M059J (cell line): ENCODE results near the gene ZNF622. TPM values are rescaled to one million over a fixed set of nuclear protein-coding genes. Genes with fewer than 3 reads are reported as not detected.
A peak's percentile ranks its signal among the peaks of the same experiment; 100 is the strongest.

ENCODE experiments used
- DNase-seq: peaks from one replicate; pipeline ENCODE4 v3.0.0-alpha.2; 2012; ENCODE audit warnings: low read depth
- total RNA-seq: library from RNA; depleted of rRNA; stranded (reverse); fragments of >200 nt; shearing (Covaris generic); gene quantifications from 2 replicates; pipeline ENCODE4 v1.2.3, GENCODE V29; 2014; rRNA removed

Gene ZNF622
- total RNA-seq, 1 experiment from 2014 or later: 49.3 TPM

DNA sequence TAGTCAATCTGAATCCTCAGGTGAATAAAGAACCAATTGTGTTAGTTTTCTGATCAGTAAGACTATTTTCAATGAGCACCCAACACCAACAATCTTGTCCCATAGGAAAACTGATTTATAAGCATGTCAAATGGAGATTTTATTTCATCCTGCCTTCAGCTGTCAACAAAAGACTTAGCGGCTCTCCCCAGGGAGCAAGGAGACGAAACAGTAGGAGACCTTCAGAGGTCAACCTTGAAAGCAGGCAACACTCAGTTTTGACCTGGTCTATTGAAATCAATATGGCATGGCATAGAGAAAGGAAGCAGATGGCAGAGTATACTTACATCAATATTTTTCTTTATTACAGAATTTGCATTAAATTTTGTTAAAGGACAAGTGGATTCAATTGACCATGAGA, 34.1 kb downstream of the ZNF622 start:
- DNase-seq: no peak

DNA sequence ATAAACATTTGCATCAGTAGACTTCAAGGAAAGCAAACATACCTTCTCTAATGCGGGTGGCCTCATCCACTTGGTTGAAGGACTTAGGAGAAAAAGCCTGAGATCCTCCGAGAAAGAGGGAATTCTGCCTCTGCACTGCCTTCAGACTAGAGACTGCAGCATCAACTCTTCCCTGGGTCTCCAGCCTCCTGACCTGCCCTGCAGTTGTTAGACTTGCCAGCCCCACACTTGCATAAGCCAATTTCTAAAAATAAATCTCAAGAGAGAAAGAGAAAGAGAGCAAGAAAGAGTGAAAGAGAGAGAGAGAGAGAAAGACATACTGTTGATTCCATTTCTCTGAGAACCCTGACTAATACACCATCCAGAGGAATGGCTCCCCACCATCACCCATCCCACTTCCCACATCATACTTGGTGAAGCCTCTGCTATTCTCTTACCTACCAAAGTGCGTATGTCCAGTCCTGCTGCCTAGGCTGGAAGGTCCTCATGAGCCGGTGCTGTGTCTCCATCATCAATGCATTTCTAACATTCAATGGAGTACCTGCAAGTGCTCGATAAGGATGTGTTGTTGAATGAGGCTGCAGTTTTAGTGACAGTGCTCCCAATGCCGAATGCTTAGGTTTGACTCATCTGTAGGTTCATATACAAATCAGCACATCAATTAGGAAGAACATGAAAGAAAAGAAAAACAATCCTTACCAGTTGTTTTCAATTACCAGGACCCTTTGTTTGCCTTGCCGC, 35.1 kb downstream of the ZNF622 start:
- DNase-seq: no peak

DNA sequence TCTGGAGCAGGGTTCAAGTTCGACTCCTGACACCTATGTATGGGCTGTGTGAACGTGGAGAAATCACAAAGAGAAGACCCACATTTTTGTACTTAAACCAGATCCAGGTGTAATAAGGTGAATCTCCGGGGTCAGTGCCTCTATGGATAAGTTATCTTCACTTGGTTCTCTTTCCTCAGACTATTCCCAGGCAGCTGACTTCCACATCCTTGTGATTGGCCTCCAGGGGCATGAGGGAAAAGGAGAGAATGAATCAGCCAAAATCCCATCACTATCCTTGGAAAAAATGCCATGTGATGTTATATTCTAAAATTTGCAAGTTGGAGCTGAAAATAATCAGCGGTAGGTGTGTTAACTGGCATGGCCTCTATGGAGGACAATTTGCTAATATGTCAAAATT, 37.2 kb downstream of the ZNF622 start:
- no peak for DNase-seq

DNA sequence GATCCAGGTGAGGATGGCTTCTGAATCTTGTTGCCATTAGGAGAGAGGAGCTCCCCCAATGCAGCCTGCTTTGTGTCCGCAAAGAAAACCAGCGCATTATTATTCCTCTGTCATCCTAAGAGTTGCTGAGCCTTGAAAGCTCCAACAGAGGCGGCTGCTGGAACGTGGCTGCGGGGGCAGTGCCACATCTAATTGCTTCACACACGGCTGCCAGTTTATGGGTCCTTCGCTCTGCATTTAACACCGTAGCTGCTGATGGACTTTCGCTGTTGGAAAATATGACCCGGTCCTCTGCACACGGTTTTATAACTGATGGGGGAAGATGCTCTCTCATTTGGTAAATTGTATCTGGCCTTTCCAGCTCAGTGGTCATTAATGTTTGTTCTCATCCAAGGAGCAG, 38.0 kb downstream of the ZNF622 start:
- DNase-seq: no peak

DNA sequence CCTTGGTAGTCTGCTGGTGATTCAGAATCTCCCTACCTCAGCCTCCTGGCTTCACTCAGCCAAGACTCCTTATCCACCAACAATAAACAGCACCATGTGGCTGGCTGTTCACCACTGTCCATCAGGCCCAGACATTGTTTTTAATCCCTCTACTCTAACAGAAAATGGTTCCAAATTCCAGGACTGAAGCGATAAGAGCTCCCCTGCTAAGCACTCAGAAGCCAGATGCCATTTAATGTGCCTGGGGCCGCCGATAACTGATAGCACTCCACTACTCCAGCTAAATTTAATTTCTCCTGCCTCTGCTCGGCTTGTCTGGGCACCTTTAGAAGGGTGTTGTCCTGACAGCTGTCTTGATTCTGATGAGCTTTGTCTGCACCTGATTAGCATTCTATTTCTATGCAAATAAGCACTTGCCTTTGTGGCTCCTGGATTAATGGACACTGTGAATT, 47.1 kb downstream of the ZNF622 start:
- no peak for DNase-seq

DNA sequence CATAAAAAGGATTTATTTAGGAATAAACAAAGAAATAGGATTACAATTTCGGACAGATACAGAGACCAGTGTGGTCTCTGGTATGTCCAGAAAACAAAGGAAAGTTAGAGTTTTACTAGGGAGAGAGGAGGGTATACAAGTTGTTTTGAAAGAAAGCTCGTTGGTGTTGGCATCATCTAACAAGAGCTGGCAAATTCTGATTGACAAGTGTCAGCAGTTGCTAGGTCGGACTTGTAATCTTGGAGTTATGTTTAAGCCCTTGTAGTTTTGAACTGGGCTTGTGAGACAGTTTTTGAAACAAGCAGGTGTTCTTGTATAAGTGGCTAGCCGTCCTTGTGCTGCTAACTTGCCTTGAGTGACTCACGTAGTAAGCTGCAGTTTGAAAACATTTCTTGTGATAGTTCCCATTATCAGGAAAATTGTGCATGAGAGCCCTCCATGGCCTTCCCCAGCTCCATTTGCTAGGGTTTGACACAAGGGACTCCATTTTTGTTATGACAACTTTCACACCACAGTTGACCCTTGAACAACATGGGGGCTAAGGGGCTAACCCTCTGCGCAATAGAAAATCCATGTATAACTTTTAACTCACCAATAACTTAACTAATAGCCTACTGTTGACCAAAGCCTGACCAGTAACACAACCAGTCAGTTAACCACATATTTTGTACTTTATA, 48.1 kb downstream of the ZNF622 start:
- no peak for DNase-seq

DNA sequence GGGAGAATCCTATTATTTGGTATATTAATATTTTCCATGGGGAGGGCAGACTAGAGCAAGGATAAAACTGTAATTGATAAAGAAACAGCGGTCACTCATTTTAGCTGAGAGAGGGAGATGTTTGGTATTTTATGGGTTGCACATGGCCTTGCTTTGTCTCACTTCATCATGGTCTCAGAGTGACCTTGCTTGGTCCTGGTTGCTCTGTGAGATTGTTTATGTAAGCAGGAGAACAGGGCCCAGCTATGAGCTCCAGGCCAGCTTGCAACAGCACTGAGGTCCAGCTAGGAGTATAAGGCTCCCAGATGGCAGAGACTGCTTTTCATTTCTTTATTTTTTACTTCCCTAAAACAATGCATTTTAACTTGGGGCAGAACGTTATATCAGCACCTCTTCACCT, 50.7 kb downstream of the ZNF622 start:
- DNase-seq: no peak

DNA sequence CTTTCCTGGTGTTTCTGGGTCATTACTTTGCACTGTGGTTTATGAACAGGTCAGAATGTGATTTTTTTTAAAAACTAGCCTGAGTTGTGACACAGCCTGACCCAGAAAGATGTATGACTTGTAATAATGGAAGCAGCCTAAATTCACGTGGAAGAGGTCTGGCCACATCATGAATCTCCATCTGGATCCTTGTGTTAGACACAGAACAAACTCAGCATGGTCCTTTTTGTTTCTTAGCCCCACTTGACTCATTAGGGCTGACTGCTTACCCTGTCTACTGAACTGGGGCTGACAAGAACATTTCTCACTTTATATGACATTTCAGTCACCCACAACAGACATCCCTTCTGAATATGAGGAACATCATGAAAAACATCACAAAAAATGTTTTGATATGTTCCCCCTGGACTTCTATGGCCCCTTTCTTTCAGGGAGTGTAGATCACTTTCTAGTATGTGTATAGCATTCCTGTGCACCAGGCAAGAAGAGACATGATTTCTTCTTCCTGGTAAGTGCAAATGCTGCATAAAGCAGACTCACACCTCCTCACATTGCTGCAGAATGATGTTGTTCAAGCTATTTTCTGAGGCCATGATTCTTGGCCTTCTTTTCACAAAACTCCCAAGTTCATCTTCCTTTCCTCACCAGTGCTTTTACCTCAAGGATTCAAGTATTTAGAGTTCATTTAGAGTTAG, 52.3 kb downstream of the ZNF622 start:
- DNase-seq: no peak

DNA sequence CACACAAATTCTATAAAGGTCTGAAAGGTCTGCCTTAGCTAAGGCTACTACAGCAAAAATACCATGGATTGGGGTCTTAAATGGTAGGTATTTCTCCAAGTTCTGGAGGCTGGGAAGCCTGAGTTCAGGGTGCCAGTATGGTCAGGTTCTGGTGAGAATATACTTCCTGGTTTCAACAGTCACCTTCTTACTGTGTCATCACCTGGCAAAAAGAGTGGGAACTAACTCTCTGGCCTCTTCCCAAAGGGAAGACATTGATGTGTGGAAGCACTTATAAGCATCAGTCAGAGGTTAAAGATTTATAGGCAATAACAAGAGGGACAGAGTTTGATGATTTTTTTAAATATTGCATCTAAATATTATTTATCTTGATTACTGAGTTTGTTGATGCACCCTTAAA, 53.0 kb downstream of the ZNF622 start:
- no peak for DNase-seq

DNA sequence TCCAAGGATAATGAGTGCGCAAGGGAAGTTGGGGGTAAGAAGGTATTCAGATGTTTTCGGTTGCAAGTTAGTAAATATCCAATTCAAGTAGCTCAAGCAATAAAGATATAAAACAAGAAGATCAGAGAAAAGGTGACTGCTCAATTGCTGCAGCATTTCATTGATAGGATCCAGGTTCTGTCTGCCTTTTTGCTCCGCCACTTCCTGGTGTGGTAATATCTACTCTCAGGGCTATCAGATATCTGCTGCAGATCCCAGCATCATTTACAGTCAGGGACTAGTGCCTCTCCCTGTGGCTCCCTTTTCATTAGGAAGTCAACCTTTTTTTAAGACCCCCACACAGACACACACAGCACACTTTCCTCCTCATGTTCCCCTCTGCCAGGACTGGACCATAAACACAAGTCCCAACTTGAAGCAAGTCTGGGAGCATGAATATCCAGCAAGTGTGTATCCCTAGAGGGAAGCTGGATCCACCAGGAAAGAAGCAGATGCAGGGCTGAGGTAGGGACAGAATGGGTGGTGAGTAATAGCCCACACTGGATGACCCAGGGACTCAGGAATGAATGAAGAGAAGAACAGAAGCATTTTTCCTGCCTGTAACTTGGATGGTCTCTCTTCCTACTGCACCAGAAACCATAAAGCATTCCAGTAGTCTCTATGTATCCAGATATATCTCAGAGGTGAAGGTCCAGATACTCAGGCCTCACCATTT, 53.7 kb downstream of the ZNF622 start:
- DNase-seq: peak; percentile 47

DNA sequence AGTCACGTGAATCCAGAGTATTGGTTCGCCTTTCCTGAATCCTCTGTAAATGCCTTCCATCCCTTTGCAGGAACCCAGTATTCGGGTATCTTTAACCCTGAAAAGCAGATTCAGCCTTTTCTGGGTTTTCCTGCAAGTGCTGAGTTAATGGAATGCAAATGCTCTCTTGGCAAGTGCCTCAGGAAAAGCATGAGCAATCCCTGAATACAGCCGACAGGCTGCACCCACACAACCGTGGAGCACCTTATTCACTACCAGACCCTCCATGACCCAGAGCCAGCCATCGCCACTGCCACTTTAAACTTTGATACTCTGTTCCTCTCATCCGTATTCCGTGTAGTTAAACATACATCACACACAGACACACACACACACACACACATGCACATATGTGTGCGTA, 54.4 kb downstream of the ZNF622 start:
- no peak for DNase-seq

DNA sequence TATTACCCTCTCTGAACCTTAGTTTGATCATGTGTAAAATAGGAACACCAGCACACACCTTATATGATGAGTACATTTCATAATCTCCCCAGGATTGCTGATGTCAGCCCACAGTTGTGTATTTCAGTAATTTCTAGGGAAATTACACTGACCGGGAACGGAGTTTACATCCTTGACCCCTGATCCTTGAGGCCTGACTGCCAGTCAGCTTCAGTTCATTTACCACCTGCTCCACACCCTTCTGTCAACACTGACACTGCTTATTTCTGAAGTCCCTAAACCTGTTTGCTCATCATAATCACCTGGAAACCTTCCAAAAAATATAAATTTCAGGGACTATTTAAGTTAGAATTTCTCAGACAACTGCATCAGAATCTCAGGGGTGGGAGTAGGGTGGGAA, 55.3 kb downstream of the ZNF622 start:
- no peak for DNase-seq

DNA sequence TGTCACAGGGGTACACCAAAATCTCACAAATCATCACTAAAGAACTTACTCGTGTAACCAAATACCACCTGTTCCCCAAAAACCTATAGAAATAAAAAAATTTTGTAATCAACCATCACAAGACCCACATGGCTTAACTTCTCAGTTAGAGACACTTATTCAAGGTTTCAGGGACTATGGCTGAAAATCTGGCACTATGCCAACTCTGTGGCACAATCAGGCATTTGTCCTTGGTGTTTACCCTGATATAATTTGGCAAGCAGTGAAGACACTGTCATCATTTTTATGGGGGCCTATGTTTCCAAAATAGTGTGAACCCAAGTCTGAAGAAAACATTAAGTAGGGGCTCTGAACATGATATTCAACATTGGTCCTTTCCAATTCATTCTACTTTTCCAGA, 59.0 kb downstream of the ZNF622 start:
- DNase-seq: no peak

DNA sequence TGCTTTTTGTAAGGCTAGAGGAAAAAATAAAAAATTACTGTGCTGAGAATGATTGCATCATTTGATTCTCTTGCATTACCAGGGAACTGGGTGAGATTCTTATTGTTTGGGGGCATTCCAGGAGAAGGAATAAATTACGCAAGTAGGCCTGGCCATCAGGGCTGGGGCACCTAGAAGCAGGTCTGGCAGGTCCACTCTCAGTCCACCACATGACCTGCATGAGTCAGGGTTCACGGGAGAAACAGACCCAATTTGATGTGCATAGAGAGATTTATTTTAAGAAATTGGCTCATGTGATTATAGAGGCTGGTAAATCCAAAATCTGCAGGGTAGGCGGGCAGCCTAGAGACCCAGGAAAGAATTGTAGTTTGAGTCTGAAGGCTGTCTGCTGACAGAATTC, 59.6 kb downstream of the ZNF622 start:
- DNase-seq: no peak

Other genes starting within 250 kb of the ZNF622 start
- gene RETREG1, start 151.2 kb upstream of the ZNF622 start, total RNA-seq: 0.42 and 2.2 TPM in 2 replicates